ENCODE measurements around the gene IFNGR2. TPM values are rescaled to one million over a fixed set of nuclear protein-coding genes. Genes with fewer than 3 reads are reported as not detected.

Gene IFNGR2
- total RNA-seq, 1 experiment from 2014 or later: 44.1 TPM

GRCh38 chr21:33481314-33481943 is 78.2 kb downstream of the IFNGR2 start:
- Histone ChIP-seq H2BK15ac (ENCODE audit: low read depth, low read length) (no peak overlapping the region), H3K23ac (ENCODE audit: insufficient read length, low read depth, low read length) (no peak overlapping the region), H3K27ac (ENCODE audit: insufficient read length, low read depth, low read length) (no peak overlapping the region), H3K79me2 (ENCODE audit: insufficient read depth, low read length) (no peaks in the 10 kb centered on the region), H3K4me2 (ENCODE audit: insufficient read depth, insufficient read length, low read length) (no peak overlapping the region), H2BK5ac (ENCODE audit: insufficient read length, low read length) (no peak overlapping the region), H4K8ac (replicated peaks; ENCODE audit: insufficient read length, low read depth, low read length) (no peak overlapping the region), H3K18ac (ENCODE audit: insufficient read length, low read depth, low read length) (no peak overlapping the region), H3K27me3 (ENCODE audit: insufficient read depth, low read length) (no peaks in the 10 kb centered on the region), H2BK12ac (ENCODE audit: insufficient read length, low read depth, low read length) (no peak overlapping the region), H3K14ac (ENCODE audit: insufficient read depth, low read length) (no peak overlapping the region), H3K9ac (ENCODE audit: extremely low read depth, insufficient read length, low read length) (no peak overlapping the region), H4K91ac (ENCODE audit: insufficient read length, low read depth, low read length) (no peak overlapping the region), H3T11ph (ENCODE audit: low read length) (no peak overlapping the region), H4K5ac (ENCODE audit: insufficient read length, low read depth, low read length) (no peak overlapping the region), H2BK20ac (ENCODE audit: low read depth, low read length, poor library complexity, severe bottlenecking) (no peak overlapping the region), H2BK120ac (ENCODE audit: low read depth, low read length, poor library complexity, severe bottlenecking) (no peak overlapping the region), H3K9me3 (ENCODE audit: control insufficient read depth, low read depth, low read length) (no peaks in the 10 kb centered on the region), H3K79me1 (ENCODE audit: insufficient read depth, low read depth, low read length, poor library complexity, severe bottlenecking) (peaks cover 2% of the 10 kb centered on the region), H3K23me2 (ENCODE audit: insufficient read length, low read depth, low read length, poor library complexity, severe bottlenecking) (peaks cover 20% of the 10 kb centered on the region), H3K4ac (ENCODE audit: low read depth, low read length) (no peak overlapping the region), H2AK5ac (ENCODE audit: insufficient read length, low read length) (no peak overlapping the region), H3K56ac (ENCODE audit: insufficient read length, low read depth, low read length) (no peak overlapping the region), H4K20me1 (ENCODE audit: control insufficient read depth, insufficient read depth, insufficient read length) (no peaks in the 10 kb centered on the region), H3K4me1 (ENCODE audit: insufficient read depth, low read length) (peaks cover 2% of the 10 kb centered on the region; the same call in 1 of the 2 replicates), H2AFZ (ENCODE audit: low read length) (no peak overlapping the region)
- H3K4me1 Mint-ChIP-seq: peaks cover 6 to 8% of the 10 kb centered on the region in 2 experiments
- no peak for TF ChIP-seq CTCF (conservative IDR thresholded peaks at IDR 0.05)
- H3K36me3 Mint-ChIP-seq (ENCODE audit: insufficient read depth in 1 of 3, low read depth in 3 of 3): no peaks in the 10 kb centered on the region; a peak in 2 of 7 replicates
- H3K9me3 Mint-ChIP-seq: no peaks in the 10 kb centered on the region
- WGBS (ENCODE audit: extremely low coverage, insufficient read length, low lambda C conversion rate): no CpG with 5 or more reads among the region's 9 CpGs
- no peak overlapping the region for H3K27ac Mint-ChIP-seq
- H3K27me3 Mint-ChIP-seq (ENCODE audit: low read depth): peaks cover 2% of the 10 kb centered on the region; the same call in 1 of the 2 replicates
- no peak for DNase-seq
- peak overlapping the region; percentile 83 to 95; a peak in 4 of 5 replicates for H3K4me3 Mint-ChIP-seq

Other genes starting within 250 kb of the IFNGR2 start
- 13.6 and 14.4 TPM in 2 replicates for gene IFNAR2, start 173.5 kb upstream of the IFNGR2 start, total RNA-seq (2021)
- 3.1 TPM in 2 replicates for gene IL10RB, start 137.0 kb upstream of the IFNGR2 start, total RNA-seq (2021)
- gene IFNAR1, start 78.4 kb upstream of the IFNGR2 start, total RNA-seq (2021): 14.2 and 15.8 TPM in 2 replicates
- 14.8 and 17.6 TPM in 2 replicates for gene TMEM50B, start 76.6 kb downstream of the IFNGR2 start, total RNA-seq (2021)
- 3.4 and 3.7 TPM in 2 replicates for gene DNAJC28, start 88.3 kb downstream of the IFNGR2 start, total RNA-seq (2021)
- gene GART, start 138.7 kb downstream of the IFNGR2 start, total RNA-seq (2021): 161 and 162 TPM in 2 replicates
- 319 and 329 TPM in 2 replicates for gene SON, start 139.6 kb downstream of the IFNGR2 start, total RNA-seq (2021)
- gene DONSON, start 185.3 kb downstream of the IFNGR2 start, total RNA-seq (2021): 35.3 and 37.9 TPM in 2 replicates
- 13.5 and 15.4 TPM in 2 replicates for gene CRYZL1, start 238.3 kb downstream of the IFNGR2 start, total RNA-seq (2021)
- gene ITSN1, start 239.1 kb downstream of the IFNGR2 start, total RNA-seq (2021): 90.7 and 94.2 TPM in 2 replicates